Adrenal gland (tissue), 12 donors: ENCODE results near the gene FTL. TPM values are rescaled to one million over a fixed set of nuclear protein-coding genes. Genes with fewer than 3 reads are reported as not detected.

Experiments
- DNase-seq, 7 donors: peaks; one replicate each; pipeline ENCODE4 v3.0.0-alpha.2; 2019 to 2020
- H3K27ac ChIP-seq, 5 donors: fragments of 200-600 bp; sonication (generic) in 4 of 5; 1 replicate in 3 of 5; 2 replicates in 2 of 5; pipeline versions ENCODE4 v1.5.1 to v1.8.0; 2016 to 2020; ENCODE audit warnings: mild to moderate bottlenecking in 1 of 5
- H3K27me3 ChIP-seq: fragments of 200-600 bp; 2 replicates; pipeline ENCODE4 v1.8.0; 2021
- H3K36me3 ChIP-seq, 2 donors: fragments of 200-600 bp; replicated peaks in 1 of 2; 1 replicate in 1 of 2; 2 replicates in 1 of 2; pipeline versions ENCODE4 v1.5.1 to v1.8.0; 2018 to 2022
- H3K4me1 ChIP-seq, 2 donors: fragments of 200-600 bp; replicated peaks in 1 of 2; 1 replicate in 1 of 2; 2 replicates in 1 of 2; pipeline versions ENCODE4 v1.5.1 to v1.8.0; 2018 to 2021
- H3K4me3 ChIP-seq, 4 donors: fragments of 200-600 bp; sonication (generic) in 3 of 4; one replicate each; pipeline ENCODE4 v1.5.1; 2016 to 2018
- H3K9me3 ChIP-seq, 3 donors: fragments of 200-600 bp; sonication (generic) in 1 of 3; replicated peaks in 1 of 3; 1 replicate in 2 of 3; 2 replicates in 1 of 3; pipeline versions ENCODE4 v1.5.1 to v1.8.0; 2016 to 2021
- POLR2A ChIP-seq, 2 donors: fragments of 450-650 bp; IDR thresholded peaks; one replicate each; pipeline ENCODE4 v1.6.1; 2017; ENCODE audit warnings: antibody characterized with exemption in 2 of 2, mild to moderate bottlenecking in 2 of 2, moderate library complexity in 1 of 2
- WGBS, 4 donors: extraction: QIAGEN DNeasy Blood & Tissue Kit in 2 of 4; methylation state at CpG; one replicate each; pipeline versions ENCODE4 v1.1.5 to v1.1.7; 2013 to 2017; 5-methylcytosine and 5-hydroxymethylcytosine counted together
- intact Hi-C, 2 donors: fragments of 100-400 bp; cut with DNase I; formaldehyde crosslinking; loops; one replicate each; pipeline versions ENCODE4 v1.14.1 to v1.15.0; 2022 to 2023
- polyA plus RNA-seq, 3 donors: library from polyadenylated mRNA; stranded (reverse); fragments of 200-250 nt in 2 of 3; fragments of 350-450 nt in 1 of 3; fragmentation: Illumina TruSeq in 1 of 3; extraction: RNeasy Lipid Tissue Mini Kit (QIAGEN cat#74804) in 1 of 3; gene quantifications; one replicate each; pipeline ENCODE4 v1.2.3, GENCODE V29; 2013 to 2014
- total RNA-seq, 9 donors: library from RNA; depleted of rRNA in 4 of 9; stranded (reverse); fragments of >200 nt in 4 of 9; fragments of 120-200 nt in 1 of 9; fragmentation: NEBNext Ultra II Directional in 1 of 9; extraction: Animal tissue kit (Norgen Biotek cat#: 25700) in 1 of 9; gene quantifications; one replicate each; pipeline versions ENCODE4 v1.1.0 to v1.2.4, GENCODE V29; 2013 to 2023
- TF ChIP-seq, protein P1 (sequence below), 6 experiments: fragments of 450-650 bp in 4 of 6; fragments of 200-600 bp in 2 of 6; sonication (generic) in 1 of 6; IDR thresholded peaks; 1 replicate in 5 of 6; 2 replicates in 1 of 6; pipeline versions ENCODE4 v1.5.1 to v1.8.0; 2016 to 2021; ENCODE audit warnings: antibody characterized with exemption in 6 of 6, mild to moderate bottlenecking in 2 of 6, moderate library complexity in 1 of 6
- donor health status: healthy with polysubstance abuse.
- donor health status: Bipolar disorder and iron deficiency.
- donor health status: DM: yes; HTN: yes; CAD: no.
- donor health status: DM: no; HTN: no; CAD: no.
- donor health status: DM: no; HTN: no; CAD: no.
- donor health status: DM: yes; HTN: yes; CAD: no.

Gene FTL
- total and polyA plus RNA-seq, 12 donors = 2,288 to 11,726 (median 4,068) TPM

DNA sequence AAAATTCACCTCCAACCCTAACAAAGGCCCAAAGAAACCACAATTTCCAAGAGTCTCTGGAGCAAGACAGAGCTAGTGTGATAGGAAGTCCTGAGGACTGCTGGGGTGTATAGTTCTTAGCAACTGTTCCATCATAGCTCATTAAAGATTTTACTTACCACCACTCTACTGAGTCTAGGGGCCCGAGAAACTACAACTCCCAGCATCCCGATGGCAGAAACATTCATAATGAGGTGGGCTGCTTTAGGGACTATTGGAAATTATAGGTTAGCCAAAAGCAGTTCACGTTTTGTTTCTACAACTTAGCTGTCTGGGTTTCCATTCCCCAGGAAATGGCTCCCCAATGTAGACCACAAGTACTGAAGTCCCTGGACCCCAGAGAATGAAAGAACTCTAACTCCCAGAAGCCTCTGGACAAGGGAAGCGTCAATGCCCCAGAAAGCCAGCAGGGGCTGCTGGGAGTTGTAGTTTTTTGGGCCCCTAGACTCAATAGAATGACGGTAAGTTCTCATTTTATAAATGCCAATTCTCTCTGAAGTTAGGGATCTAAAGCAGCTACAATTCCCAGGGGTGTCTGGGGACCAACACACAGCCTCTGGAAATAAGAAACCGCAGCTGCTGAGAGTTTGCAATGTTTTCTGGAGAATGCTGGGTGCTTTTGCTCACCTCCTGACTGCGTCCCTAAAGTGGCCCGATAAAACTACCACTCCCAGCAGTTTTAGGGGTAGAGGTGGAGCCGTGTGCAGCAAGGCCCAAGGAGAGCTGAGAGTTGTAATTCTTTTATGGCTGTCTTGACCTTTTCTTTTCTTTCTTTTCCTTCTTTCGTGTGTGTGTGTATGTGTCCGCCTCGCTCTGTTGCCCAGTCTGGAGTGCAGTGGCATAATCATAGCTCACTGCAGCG is 11.1 kb downstream of the FTL start:
- Histone ChIP-seq H3K36me3 (peaks cover 0 to 31% of the 10 kb centered on the region in 2 donors), H3K27ac (no peak overlapping the region), H3K27me3 (no peaks in the 10 kb centered on the region), H3K4me3 (no peak overlapping the region), H3K4me1 (peaks cover 0 to 18% of the 10 kb centered on the region in 2 donors), H3K9me3 (no peaks in the 10 kb centered on the region)
- intact Hi-C loops = no loop called here
- WGBS, 4 donors = 88 to 91% (median 89%) methylated on average over 13 of the region's 13 CpGs
- peak in 1 of 7 donors; percentile 19 for DNase-seq
- TF ChIP-seq, protein P1, sequence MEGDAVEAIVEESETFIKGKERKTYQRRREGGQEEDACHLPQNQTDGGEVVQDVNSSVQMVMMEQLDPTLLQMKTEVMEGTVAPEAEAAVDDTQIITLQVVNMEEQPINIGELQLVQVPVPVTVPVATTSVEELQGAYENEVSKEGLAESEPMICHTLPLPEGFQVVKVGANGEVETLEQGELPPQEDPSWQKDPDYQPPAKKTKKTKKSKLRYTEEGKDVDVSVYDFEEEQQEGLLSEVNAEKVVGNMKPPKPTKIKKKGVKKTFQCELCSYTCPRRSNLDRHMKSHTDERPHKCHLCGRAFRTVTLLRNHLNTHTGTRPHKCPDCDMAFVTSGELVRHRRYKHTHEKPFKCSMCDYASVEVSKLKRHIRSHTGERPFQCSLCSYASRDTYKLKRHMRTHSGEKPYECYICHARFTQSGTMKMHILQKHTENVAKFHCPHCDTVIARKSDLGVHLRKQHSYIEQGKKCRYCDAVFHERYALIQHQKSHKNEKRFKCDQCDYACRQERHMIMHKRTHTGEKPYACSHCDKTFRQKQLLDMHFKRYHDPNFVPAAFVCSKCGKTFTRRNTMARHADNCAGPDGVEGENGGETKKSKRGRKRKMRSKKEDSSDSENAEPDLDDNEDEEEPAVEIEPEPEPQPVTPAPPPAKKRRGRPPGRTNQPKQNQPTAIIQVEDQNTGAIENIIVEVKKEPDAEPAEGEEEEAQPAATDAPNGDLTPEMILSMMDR (IDR thresholded peaks at IDR 0.05) = no peak
- TF ChIP-seq POLR2A (IDR thresholded peaks at IDR 0.05) = no peak

DNA sequence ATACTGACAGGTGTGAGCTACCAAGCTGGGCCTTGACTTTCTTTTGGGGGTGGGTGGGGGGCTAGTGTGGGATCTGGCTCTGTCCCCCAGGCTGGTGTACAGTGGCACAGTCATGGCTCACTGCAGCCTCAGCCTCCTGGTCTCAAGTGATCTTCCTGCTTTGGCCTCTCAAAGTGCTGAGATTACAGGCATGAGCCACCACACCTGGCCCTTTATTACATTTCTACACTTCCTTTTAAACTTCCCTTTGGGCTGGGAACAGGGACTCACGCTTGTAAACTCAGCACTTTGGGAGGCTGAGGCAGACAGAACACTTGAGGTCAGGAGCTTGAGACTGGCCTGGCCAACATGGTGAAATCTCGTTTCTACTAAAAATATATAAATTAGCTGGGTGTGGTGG is 12.0 kb downstream of the FTL start:
- WGBS, 4 donors = 72 to 88% (median 78%) methylated on average over 2 of the region's 2 CpGs
- DNase-seq = no peak
- intact Hi-C loops = no loop called here
- Histone ChIP-seq H3K9me3 (no peaks in the 10 kb centered on the region), H3K4me1 (peaks cover 0 to 18% of the 10 kb centered on the region in 2 donors), H3K27ac (peak overlapping the region in 1 of 5 donors; percentile 22), H3K27me3 (no peaks in the 10 kb centered on the region), H3K36me3 (peaks cover 0 to 40% of the 10 kb centered on the region in 2 donors), H3K4me3 (no peak overlapping the region)
- TF ChIP-seq, protein P1 (IDR thresholded peaks at IDR 0.05) = no peak
- TF ChIP-seq POLR2A (IDR thresholded peaks at IDR 0.05) = no peak

DNA sequence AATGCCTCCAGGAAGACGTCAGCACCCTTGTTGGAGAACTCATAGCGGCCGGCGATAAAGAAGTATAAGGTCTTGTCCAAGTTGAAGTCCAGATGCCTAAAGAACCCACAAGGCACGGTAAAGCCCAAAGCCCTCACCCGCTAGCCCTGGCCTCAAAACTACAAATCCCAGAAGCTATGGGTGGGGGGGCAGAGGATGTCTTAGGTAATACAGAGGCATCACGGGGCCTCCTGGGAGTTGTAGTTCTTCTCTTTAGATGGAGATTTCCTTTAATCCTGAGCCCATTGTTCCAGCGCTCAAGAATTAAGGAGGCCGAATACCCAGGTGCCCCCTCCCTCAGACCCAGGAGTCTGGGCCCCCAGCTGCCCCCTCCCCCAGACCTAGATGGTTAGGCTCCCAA is 17.2 kb downstream of the FTL start:
- 87 to 98% (median 96%) methylated on average over 9 of the region's 9 CpGs for WGBS, 4 donors
- H3K4me1 ChIP-seq = peaks cover 0 to 18% of the 10 kb centered on the region in 2 donors
- H3K4me3 ChIP-seq = no peak overlapping the region
- H3K9me3 ChIP-seq = no peaks in the 10 kb centered on the region
- H3K27ac ChIP-seq = no peak overlapping the region
- intact Hi-C loops = no loop called here
- peaks cover 0 to 70% of the 10 kb centered on the region in 2 donors for H3K36me3 ChIP-seq
- TF ChIP-seq, protein P1 (IDR thresholded peaks at IDR 0.05) = no peak
- TF ChIP-seq POLR2A (IDR thresholded peaks at IDR 0.05) = no peak
- no peaks in the 10 kb centered on the region for H3K27me3 ChIP-seq
- no peak for DNase-seq

DNA sequence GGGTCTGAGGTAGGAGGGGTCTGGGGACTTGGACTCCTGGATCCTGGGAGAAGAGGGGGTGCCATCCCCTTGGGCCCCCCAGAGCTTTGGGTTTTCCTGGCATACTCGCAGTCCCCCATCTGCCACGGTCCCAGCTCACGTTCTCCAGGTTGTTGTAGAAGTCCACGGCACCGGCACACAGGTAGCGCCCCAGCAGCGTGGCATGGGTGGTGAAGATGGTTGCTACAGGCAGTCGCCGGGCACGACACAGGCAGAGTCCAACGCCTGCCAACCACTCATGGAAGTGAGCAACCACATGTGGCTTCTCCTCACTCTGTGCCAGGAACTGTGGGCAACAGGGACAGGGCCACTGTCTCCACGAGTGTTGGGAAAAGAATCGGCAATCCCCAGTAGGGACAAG is 20.6 kb downstream of the FTL start:
- Histone ChIP-seq H3K36me3 (peaks cover 0 to 86% of the 10 kb centered on the region in 2 donors), H3K4me1 (peaks cover 0 to under 1% of the 10 kb centered on the region in 2 donors), H3K27me3 (no peaks in the 10 kb centered on the region), H3K9me3 (no peaks in the 10 kb centered on the region), H3K27ac (no peak overlapping the region), H3K4me3 (no peak overlapping the region)
- TF ChIP-seq, protein P1 (IDR thresholded peaks at IDR 0.05) = no peak
- no peak for TF ChIP-seq POLR2A (IDR thresholded peaks at IDR 0.05)
- no peak for DNase-seq
- WGBS, 4 donors = 90 to 95% (median 93%) methylated on average over 11 to 13 of the region's 13 CpGs
- intact Hi-C loops = no loop called here
